ENCODE measurements around the gene POLR3C. TPM values are rescaled to one million over a fixed set of nuclear protein-coding genes. Genes with fewer than 3 reads are reported as not detected.

The POLR3C gene
- total and polyA plus RNA-seq, 2 experiments from 2014 or later, result 15.1 to 23.9 TPM

GRCh38 chr1:145889722-145890121 is 65.7 kb downstream of the POLR3C start (continued):
- TF ChIP-seq ZNF462 (CRISPR knock-in tag; IDR thresholded peaks at IDR 0.05) (no peak), ETS1 (IDR thresholded peaks at IDR 0.05) (no peak), EZH2 (IDR thresholded peaks at IDR 0.05; ENCODE audit: low read depth, unreplicated experiment) (no peak), CREB1 (CRISPR knock-in tag; IDR thresholded peaks at IDR 0.05; ENCODE audit: low read depth) (no peak)

GRCh38 chr1:145891143-145891542 is 67.1 kb downstream of the POLR3C start:
- H3K9me3 Mint-ChIP-seq, result no peaks in the 10 kb centered on the region
- H3K4me1 ChIP-seq (ENCODE audit: insufficient read depth), result peaks cover 15% of the 10 kb centered on the region; the same call in 1 of the 2 replicates
- H3K4me3 ChIP-seq, result no peak overlapping the region
- peaks cover 11% of the 10 kb centered on the region for H3K27me3 Mint-ChIP-seq (ENCODE audit: insufficient read depth, low read depth, poor library complexity)
- H3K9me2 ChIP-seq (ENCODE audit: insufficient read depth), result no peaks in the 10 kb centered on the region
- H3K27ac ChIP-seq (ENCODE audit: low read depth), result no peak overlapping the region
- no peaks in the 10 kb centered on the region for H3K36me3 ChIP-seq (ENCODE audit: insufficient read depth)
- 0 out of 2 replicates have a peak, but pooled peaks cover 4% of the 10 kb centered on the region for H3K27me3 ChIP-seq (ENCODE audit: insufficient read depth)
- no peaks in the 10 kb centered on the region for H3K79me2 ChIP-seq (replicated peaks; ENCODE audit: insufficient read depth)
- no peak overlapping the region for H3K4me3 Mint-ChIP-seq
- ATAC-seq (no peak), DNase-seq (ENCODE audit: low spot score) (no peak)
- H3K4me1 Mint-ChIP-seq, result peaks cover 20% of the 10 kb centered on the region; the same call in 2 of the 3 replicates
- H3K36me3 Mint-ChIP-seq (ENCODE audit: low read depth), result no peaks in the 10 kb centered on the region
- H3F3A ChIP-seq (replicated peaks; ENCODE audit: low read depth), result no peaks in the 10 kb centered on the region
- peak overlapping the region; percentile 14; the same call in 1 of the 2 replicates for H2AFZ ChIP-seq
- H3K27ac Mint-ChIP-seq, result no peak overlapping the region
- H4K20me1 ChIP-seq (replicated peaks; ENCODE audit: insufficient read depth), result no peaks in the 10 kb centered on the region
- no peak overlapping the region for H3K4me2 ChIP-seq
- no peak for TF ChIP-seq JUNB (IDR thresholded peaks at IDR 0.05; ENCODE audit: unreplicated experiment)
- TF ChIP-seq CREB1 (CRISPR knock-in tag; IDR thresholded peaks at IDR 0.05; ENCODE audit: low read depth), result no peak
- TF ChIP-seq NANOG (IDR thresholded peaks at IDR 0.05; ENCODE audit: borderline replicate concordance), result no peak
- TF ChIP-seq ETS1 (IDR thresholded peaks at IDR 0.05), result no peak
- TF ChIP-seq ZNF114 (CRISPR knock-in tag; IDR thresholded peaks at IDR 0.05), result no peak
- no peak for TF ChIP-seq REST (IDR thresholded peaks at IDR 0.05; ENCODE audit: unreplicated experiment)
- TF ChIP-seq POLR2AphosphoS5 (IDR thresholded peaks at IDR 0.05; ENCODE audit: low read depth), result no peak

All from GM23338 (cell line).